ENCODE data around the gene OR52J3. TPM values are rescaled to one million over a fixed set of nuclear protein-coding genes. Genes with fewer than 3 reads are reported as not detected.

Gene OR52J3
- total and polyA plus RNA-seq, 2 of the 8 experiments (the other 6 are each of a cell fraction or from before 2014, with no cell fraction given), result not detected

DNA sequence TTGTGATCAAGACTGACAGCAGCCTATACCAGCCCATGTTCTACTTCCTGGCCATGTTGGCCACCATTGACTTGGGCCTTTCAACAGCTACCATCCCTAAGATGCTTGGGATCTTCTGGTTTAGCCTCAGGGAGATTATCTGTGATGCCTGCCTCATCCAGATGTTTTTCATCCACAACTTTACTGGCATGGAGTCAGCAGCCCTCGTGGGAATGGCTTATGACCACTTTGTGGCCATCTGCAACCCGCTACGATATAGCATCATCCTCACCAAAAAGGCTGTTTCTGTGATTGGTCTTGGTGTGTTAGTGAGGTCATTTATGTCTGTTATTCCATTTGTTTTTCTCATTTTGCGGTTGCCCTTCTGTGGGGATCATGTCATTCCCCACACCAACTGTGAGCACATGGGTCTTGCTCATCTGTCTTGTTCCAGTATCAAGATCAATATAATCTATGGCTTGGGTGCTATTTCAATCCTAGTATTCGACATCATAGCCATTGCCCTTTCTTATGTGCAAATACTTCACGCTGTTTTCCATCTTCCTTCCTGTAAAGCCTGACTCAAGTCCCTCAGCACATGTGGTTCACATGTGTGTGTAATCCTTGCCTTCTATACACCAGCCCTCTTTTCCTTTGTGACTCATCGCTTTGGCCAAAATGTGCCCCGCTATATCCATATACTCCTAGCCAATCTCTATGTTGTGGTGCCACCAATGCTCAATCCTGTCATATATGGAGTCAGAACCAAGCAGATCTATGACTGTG lies 46.7 kb downstream of the OR52J3 start (continued):
- TF ChIP-seq SIN3A (conservative IDR thresholded peaks at IDR 0.05 in 1 of 2, IDR thresholded peaks at IDR 0.05 in 1 of 2; ENCODE audit: low read depth in 1 of 2, low read length in 2 of 2) (no peak), POLR2A (IDR thresholded peaks at IDR 0.05; ENCODE audit: control extremely low read depth in 1 of 2, low read depth in 2 of 2, low read length in 2 of 2) (no peak), SUZ12 (IDR thresholded peaks at IDR 0.05; ENCODE audit: low read length) (no peak), TBP (IDR thresholded peaks at IDR 0.05; ENCODE audit: low read depth, low read length) (no peak), ASH2L (IDR thresholded peaks at IDR 0.05; ENCODE audit: low read length) (no peak)

Data from H1 (cell line).